A549 (cell line): ENCODE results near the gene SLC6A17. TPM values are rescaled to one million over a fixed set of nuclear protein-coding genes. Genes with fewer than 3 reads are reported as not detected.

Experiments
- ATAC-seq, 2 experiments: fragments of 200-7000 bp in 1 of 2; fragments of >200 bp in 1 of 2; cut with Nextera tagmentation in 1 of 2; cut with Tn5 transposase in 1 of 2; 3 replicates each; pipeline versions ENCODE4 v1.8.0 to v1.9.1; 2018 to 2020; ENCODE audit warnings: mild to moderate bottlenecking in 1 of 2, moderate library complexity in 1 of 2
- CTCF ChIA-PET: fragments of 300-600 bp; sonication (Branson Sonifier 250); formaldehyde crosslinking; extraction: SDS; loops from one replicate; lab custom pipeline; 2021; ENCODE audit warnings: antibody characterized with exemption, inconsistent platforms; lab: Yijun Ruan, JAX
- POLR2A ChIA-PET: fragments of 350-600 bp; formaldehyde crosslinking; extraction: SDS; loops from one replicate; lab custom pipeline; 2021; ENCODE audit warnings: antibody characterized with exemption, inconsistent platforms; lab: Yijun Ruan, JAX
- DNase-seq, 2 experiments: peaks; one replicate each; pipeline versions ENCODE4 v3.0.0 to v3.0.0-alpha.2; 2011 to 2016; ENCODE audit warnings: low read depth in 1 of 2, low spot score in 1 of 2
- FAIRE-seq: peaks from 2 replicates; lab custom pipeline; 2011; peaks lifted over from hg19 to GRCh38; lab: Jason Lieb, UNC
- H3K27ac ChIP-seq, 2 experiments: fragments of >200 bp; sonication (Bioruptor Twin); formaldehyde crosslinking; 3 replicates each; pipeline ENCODE4 v1.5.1; 2016 to 2017
- H3K4me1 ChIP-seq: fragments of >200 bp; sonication (Bioruptor Twin); formaldehyde crosslinking; 3 replicates; pipeline ENCODE4 v1.6.1; 2016
- H3K4me2 ChIP-seq: fragments of >200 bp; sonication (Bioruptor Twin); formaldehyde crosslinking; 3 replicates; pipeline ENCODE4 v1.6.1; 2016
- H3K4me3 ChIP-seq: fragments of >200 bp; sonication (Bioruptor Twin); formaldehyde crosslinking; 3 replicates; pipeline ENCODE4 v1.5.1; 2016
- H3K9me3 ChIP-seq: fragments of >200 bp; sonication (Bioruptor Twin); formaldehyde crosslinking; 3 replicates; pipeline ENCODE4 v1.6.1; 2016
- BHLHE40 ChIP-seq: IDR thresholded peaks from 2 replicates; pipeline ENCODE4 v1.6.1; 2012; ENCODE audit warnings: low read depth, low read length, inconsistent platforms
- CBX2 ChIP-seq: fragments of 200-600 bp; sonication (generic); IDR thresholded peaks from 2 replicates; pipeline ENCODE4 v1.6.1; 2016; ENCODE audit warnings: low read depth, mild to moderate bottlenecking, borderline replicate concordance
- CBX8 ChIP-seq: fragments of 200-600 bp; sonication (generic); IDR thresholded peaks from 2 replicates; pipeline ENCODE4 v1.6.1; 2016
- CTCF ChIP-seq: fragments of >200 bp; sonication (Bioruptor Twin); formaldehyde crosslinking; IDR thresholded peaks from 3 replicates; pipeline ENCODE4 v1.5.1; 2016
- E2F6 ChIP-seq: IDR thresholded peaks from 2 replicates; pipeline ENCODE4 v1.6.1; 2012; ENCODE audit warnings: low read depth, borderline replicate concordance
- EP300 ChIP-seq, 2 experiments: fragments of >200 bp; sonication (Bioruptor Twin); formaldehyde crosslinking; IDR thresholded peaks; 2 replicates in 1 of 2; 3 replicates in 1 of 2; pipeline ENCODE4 v1.6.1; 2016 to 2017
- HMGXB4 ChIP-seq: fragments of 250-450 bp; sonication (Bioruptor Pico); IDR thresholded peaks from 2 replicates; pipeline ENCODE4 v1.5.0; 2021; ENCODE audit warnings: mild to moderate bottlenecking, moderate library complexity, borderline replicate concordance
- JUN ChIP-seq, 2 experiments: fragments of >200 bp; sonication (Bioruptor Twin); formaldehyde crosslinking; IDR thresholded peaks; 2 replicates in 1 of 2; 3 replicates in 1 of 2; pipeline ENCODE4 v1.6.1; 2016 to 2017
- KDM5A ChIP-seq: fragments of 200-600 bp; sonication (generic); IDR thresholded peaks from 2 replicates; pipeline ENCODE4 v1.6.1; 2016; ENCODE audit warnings: antibody characterized with exemption, mild to moderate bottlenecking
- NPAS2 ChIP-seq: fragments of 250-450 bp; sonication (Bioruptor Pico); IDR thresholded peaks from 2 replicates; pipeline ENCODE4 v1.8.0; 2022; ENCODE audit warnings: mild to moderate bottlenecking, moderate library complexity, borderline replicate concordance
- NR3C1 ChIP-seq: fragments of >200 bp; sonication (Bioruptor Twin); formaldehyde crosslinking; IDR thresholded peaks from 3 replicates; pipeline ENCODE4 v1.6.1; 2017
- POLR2A ChIP-seq: IDR thresholded peaks from 2 replicates; pipeline ENCODE4 v1.6.1; 2012; ENCODE audit warnings: mild to moderate bottlenecking, low read length
- POLR2AphosphoS2 ChIP-seq: conservative IDR thresholded peaks from 2 replicates; pipeline ENCODE4 v1.6.1; 2012; ENCODE audit warnings: low read length, improper control_type of control experiment, inconsistent platforms
- RAD21 ChIP-seq, 2 experiments: fragments of >200 bp in 1 of 2; sonication (Bioruptor Twin) in 1 of 2; formaldehyde crosslinking in 1 of 2; IDR thresholded peaks in 1 of 2; conservative IDR thresholded peaks in 1 of 2; 2 replicates in 1 of 2; 3 replicates in 1 of 2; pipeline ENCODE4 v1.6.1; 2012 to 2018; ENCODE audit warnings: inconsistent platforms in 1 of 2
- TP53 ChIP-seq: fragments of 250-450 bp; sonication (Bioruptor Pico); IDR thresholded peaks from 2 replicates; pipeline ENCODE4 v1.5.0; 2021; ENCODE audit warnings: mild to moderate bottlenecking, moderate library complexity
- WGBS: methylation state at CpG from one replicate; pipeline ENCODE4 v1.1.6; 2017; ENCODE audit errors: missing lambda C conversion rate; 5-methylcytosine and 5-hydroxymethylcytosine counted together
- polyA plus RNA-seq, 4 experiments: library from polyadenylated mRNA; depleted of rRNA in 3 of 4; stranded (reverse); fragments of >200 nt; fragmentation: RNase III in 1 of 4; extraction: RNeasy Plus Mini Kit Qiagen cat#74134 plus additional on column Dnase treatment in 1 of 4; gene quantifications; 2 replicates in 3 of 4; 3 replicates in 1 of 4; pipeline ENCODE4 v1.2.3, GENCODE V29; 2011 to 2017

Gene SLC6A17
- polyA plus RNA-seq, 2 of the 4 experiments (the other 2 are of a cell fraction): 0.56 to 2.2 TPM

GRCh38 chr1:110212169-110213142, 62.2 kb downstream of the SLC6A17 start:
- Histone ChIP-seq H3K9me3 (no peaks in the 10 kb centered on the region), H3K4me1 (peaks cover 4% of the 10 kb centered on the region; the same call in 2 of the 3 replicates), H3K27ac (no peak overlapping the region), H3K4me2 (no peak overlapping the region; the same call in 2 of the 3 replicates), H3K4me3 (no peak overlapping the region)
- ATAC-seq (no peak), DNase-seq (no peak), FAIRE-seq (no peak)
- WGBS: 90% methylated on average over 16 of the region's 20 CpGs
- ChIA-PET POLR2A (no interaction called here), CTCF (interaction anchor here (1.2 to 16.7 kb wide), 6 partner anchors 9 to 246 kb away, joined by 3 to 338 read pairs (median 7); partner anchors contain the start of gene PROK1)
- no peak for TF ChIP-seq E2F6
- TF ChIP-seq TP53: no peak
- TF ChIP-seq NPAS2 (CRISPR knock-in tag): no peak
- no peak for TF ChIP-seq BHLHE40
- TF ChIP-seq CBX8: no peak
- TF ChIP-seq NR3C1: no peak
- TF ChIP-seq KDM5A: no peak
- TF ChIP-seq JUN (IDR thresholded peaks at IDR 0.05): no peak
- no peak for TF ChIP-seq POLR2A

- POLR2A ChIA-PET: no interaction called here
- Histone ChIP-seq H3K27ac (no peak overlapping the region), H3K4me2 (no peak overlapping the region), H3K4me3 (no peak overlapping the region), H3K4me1 (peaks cover 4% of the 10 kb centered on the region; the same call in 2 of the 3 replicates), H3K9me3 (no peaks in the 10 kb centered on the region)
- 82% methylated on average over 2 of the region's 2 CpGs for WGBS
- CTCF ChIA-PET: interaction anchor here (1.2 to 16.7 kb wide), 3 partner anchors 99 to 245 kb away, joined by 3 to 338 read pairs (median 22); partner anchors contain the start of gene PROK1
- no peak for ATAC-seq
- no peak for FAIRE-seq
- DNase-seq: no peak
- TF ChIP-seq CBX2: no peak
- TF ChIP-seq POLR2AphosphoS2: no peak
- TF ChIP-seq HMGXB4 (CRISPR knock-in tag): no peak
- TF ChIP-seq EP300 (IDR thresholded peaks at IDR 0.05): no peak
- no peak for TF ChIP-seq CTCF
- TF ChIP-seq BHLHE40: no peak
- TF ChIP-seq RAD21 (conservative IDR thresholded peaks at IDR 0.05 in 1 of 2, IDR thresholded peaks at IDR 0.05 in 1 of 2): no peak
- TF ChIP-seq, all 56 proteins: peak for 0
Measured at GRCh38 chr1:110213143-110213540, 62.8 kb downstream of the SLC6A17 start.
